ENCODE results near the gene PNMA8B.

DNA sequence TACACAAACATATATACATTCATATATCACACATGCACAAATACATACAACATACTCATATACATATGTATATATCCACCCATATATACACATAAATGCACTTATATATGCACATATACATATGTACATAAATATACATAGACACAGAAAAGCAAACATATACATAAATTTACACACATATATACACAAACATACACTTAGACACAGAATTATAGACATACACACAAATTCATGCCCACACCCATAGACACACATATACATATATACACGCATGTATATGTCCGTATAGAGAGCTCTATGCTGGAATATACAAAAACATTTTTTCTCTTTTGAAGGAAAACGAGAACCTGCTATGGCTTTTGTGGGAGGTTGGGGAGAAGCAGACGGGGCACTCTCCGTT, 44.9 kb downstream of the PNMA8B start:
- TF ChIP-seq, protein P1, sequence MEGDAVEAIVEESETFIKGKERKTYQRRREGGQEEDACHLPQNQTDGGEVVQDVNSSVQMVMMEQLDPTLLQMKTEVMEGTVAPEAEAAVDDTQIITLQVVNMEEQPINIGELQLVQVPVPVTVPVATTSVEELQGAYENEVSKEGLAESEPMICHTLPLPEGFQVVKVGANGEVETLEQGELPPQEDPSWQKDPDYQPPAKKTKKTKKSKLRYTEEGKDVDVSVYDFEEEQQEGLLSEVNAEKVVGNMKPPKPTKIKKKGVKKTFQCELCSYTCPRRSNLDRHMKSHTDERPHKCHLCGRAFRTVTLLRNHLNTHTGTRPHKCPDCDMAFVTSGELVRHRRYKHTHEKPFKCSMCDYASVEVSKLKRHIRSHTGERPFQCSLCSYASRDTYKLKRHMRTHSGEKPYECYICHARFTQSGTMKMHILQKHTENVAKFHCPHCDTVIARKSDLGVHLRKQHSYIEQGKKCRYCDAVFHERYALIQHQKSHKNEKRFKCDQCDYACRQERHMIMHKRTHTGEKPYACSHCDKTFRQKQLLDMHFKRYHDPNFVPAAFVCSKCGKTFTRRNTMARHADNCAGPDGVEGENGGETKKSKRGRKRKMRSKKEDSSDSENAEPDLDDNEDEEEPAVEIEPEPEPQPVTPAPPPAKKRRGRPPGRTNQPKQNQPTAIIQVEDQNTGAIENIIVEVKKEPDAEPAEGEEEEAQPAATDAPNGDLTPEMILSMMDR (IDR thresholded peaks at IDR 0.05), result no peak
- no peak for TF ChIP-seq POLR2A (IDR thresholded peaks at IDR 0.05; ENCODE audit: low read depth)
- no peak for TF ChIP-seq POLR2AphosphoS5 (IDR thresholded peaks at IDR 0.05)
- TF ChIP-seq EP300 (IDR thresholded peaks at IDR 0.05), result no peak

Measured in esophagus muscularis mucosa (tissue), 4 donors.